B cell (primary cell): ENCODE measurements around the gene KISS1R. TPM values are rescaled to one million over a fixed set of nuclear protein-coding genes. Genes with fewer than 3 reads are reported as not detected.
A peak's percentile ranks its signal among the peaks of the same experiment; 100 is the strongest.

ENCODE experiments used
- ATAC-seq: fragments of 200-7000 bp; cut with Tn5 transposase; one replicate; pipeline ENCODE4 v1.10.0; 2021; ENCODE audit warnings: low read depth, mild to moderate bottlenecking, moderate number of reproducible peaks, moderate library complexity
- CTCF ChIA-PET: fragments of 350-600 bp; sonication (Branson Sonifier 250); formaldehyde crosslinking; loops from one replicate; lab custom pipeline; 2021; ENCODE audit warnings: antibody characterized with exemption, inconsistent platforms; lab: Charles Lee
- POLR2A ChIA-PET: fragments of 350-600 bp; sonication (Branson Sonifier 250); formaldehyde crosslinking; loops from one replicate; lab custom pipeline; 2021; ENCODE audit warnings: antibody characterized with exemption; lab: Charles Lee
- DNase-seq: peaks from one replicate; pipeline ENCODE4 v3.0.0; 2013
- H2AFZ ChIP-seq: 2 replicates; pipeline ENCODE4 v1.6.1; 2012; ENCODE audit warnings: mild to moderate bottlenecking, low read depth, low read length; ENCODE audit not compliant: insufficient read depth, poor library complexity, severe bottlenecking
- H3K27ac ChIP-seq, 2 donors: 1 replicate in 1 of 2; 2 replicates in 1 of 2; pipeline ENCODE4 v1.5.1; 2012 to 2013; ENCODE audit warnings: low read length in 2 of 2, mild to moderate bottlenecking in 2 of 2, moderate library complexity in 1 of 2
- H3K27me3 ChIP-seq, 4 experiments: fragments of 200-600 bp in 1 of 4; sonication (generic) in 1 of 4; replicated peaks in 1 of 4; 1 replicate in 2 of 4; 2 replicates in 2 of 4; pipeline versions ENCODE4 v1.6.1 to v1.7.0; 2013 to 2016; ENCODE audit warnings: low read length in 3 of 4, mild to moderate bottlenecking in 2 of 4, mixed read lengths in 1 of 4, moderate library complexity in 1 of 4; ENCODE audit not compliant: insufficient read depth in 4 of 4, control insufficient read depth in 3 of 4; ENCODE audit errors: control extremely low read depth in 1 of 4
- H3K36me3 ChIP-seq, 2 experiments: replicated peaks in 1 of 2; 1 replicate in 1 of 2; 2 replicates in 1 of 2; pipeline versions ENCODE4 v1.6.1 to v1.7.1; 2013; ENCODE audit warnings: low read length in 1 of 2; ENCODE audit not compliant: insufficient read depth in 2 of 2, control insufficient read depth in 1 of 2; ENCODE audit errors: control extremely low read depth in 1 of 2, extremely low read depth in 1 of 2
- H3K4me1 ChIP-seq, 2 donors: fragments of 200-600 bp in 1 of 2; sonication (generic) in 1 of 2; 1 replicate in 1 of 2; 2 replicates in 1 of 2; pipeline versions ENCODE4 v1.5.1 to v1.6.1; 2013 to 2017; ENCODE audit warnings: low read length in 2 of 2; ENCODE audit not compliant: control insufficient read depth in 2 of 2, insufficient read depth in 2 of 2
- H3K4me2 ChIP-seq: replicated peaks from 2 replicates; pipeline ENCODE3; 2012; ENCODE audit warnings: mild to moderate bottlenecking, low read depth, low read length; ENCODE audit not compliant: poor library complexity, severe bottlenecking
- H3K4me3 ChIP-seq, 5 experiments: fragments of 200-600 bp in 1 of 5; sonication (generic) in 1 of 5; 1 replicate in 3 of 5; 2 replicates in 2 of 5; pipeline versions ENCODE4 v1.5.1 to v1.7.0; 2011 to 2016; ENCODE audit warnings: low read length in 4 of 5, mild to moderate bottlenecking in 4 of 5, low read depth in 2 of 5, control low read depth in 1 of 5, moderate library complexity in 1 of 5; ENCODE audit not compliant: insufficient read depth in 1 of 5; ENCODE audit errors: control extremely low read depth in 1 of 5, extremely low read depth in 1 of 5
- H3K79me2 ChIP-seq: fragments of 200-600 bp; sonication (generic); one replicate; pipeline ENCODE4 v1.6.0; 2016; ENCODE audit warnings: low read length; ENCODE audit not compliant: control insufficient read depth, insufficient read depth
- H3K9ac ChIP-seq: fragments of 200-600 bp; sonication (generic); 2 replicates; pipeline ENCODE4 v1.6.1; 2017; ENCODE audit warnings: mild to moderate bottlenecking, low read length, moderate library complexity
- H3K9me3 ChIP-seq, 3 donors: one replicate each; pipeline versions ENCODE4 v1.6.1 to v1.7.1; 2013; ENCODE audit warnings: low read length in 2 of 3; ENCODE audit not compliant: control insufficient read depth in 2 of 3, insufficient read depth in 1 of 3; ENCODE audit errors: control extremely low read depth in 1 of 3
- H4K20me1 ChIP-seq: 2 replicates; pipeline ENCODE4 v1.6.0; 2012; ENCODE audit warnings: mild to moderate bottlenecking, low read length; ENCODE audit not compliant: insufficient read depth, control insufficient read depth, poor library complexity, severe bottlenecking
- H3K27ac Mint-ChIP-seq: one replicate; pipeline ENCODE4 v1.8.0; 2021; ENCODE audit warnings: mixed read lengths
- H3K27me3 Mint-ChIP-seq: one replicate; pipeline ENCODE4 v1.8.0; 2021; ENCODE audit warnings: mixed read lengths
- H3K4me1 Mint-ChIP-seq: one replicate; pipeline ENCODE4 v1.8.0; 2021; ENCODE audit warnings: mixed read lengths
- H3K4me3 Mint-ChIP-seq: one replicate; pipeline ENCODE4 v1.8.0; 2021; ENCODE audit warnings: mixed read lengths
- H3K9me3 Mint-ChIP-seq: one replicate; pipeline ENCODE4 v1.8.0; 2022; ENCODE audit warnings: mixed read lengths; ENCODE audit not compliant: insufficient read depth
- EZH2 ChIP-seq: IDR thresholded peaks from 2 replicates; pipeline ENCODE4 v1.6.1; 2012; ENCODE audit warnings: borderline replicate concordance, low read depth, mild to moderate bottlenecking, moderate library complexity, low read length; ENCODE audit not compliant: insufficient read depth, poor library complexity, severe bottlenecking
- WGBS: methylation state at CpG from one replicate; pipeline ENCODE4 v1.1.5; 2013; ENCODE audit warnings: missing lambda C conversion rate; ENCODE audit not compliant: insufficient coverage; 5-methylcytosine and 5-hydroxymethylcytosine counted together
- intact Hi-C: fragments of 100-400 bp; cut with micrococcal nuclease; formaldehyde crosslinking; loops from one replicate; pipeline ENCODE4 v1.10.0; 2022
- polyA plus RNA-seq: library from polyadenylated mRNA; depleted of rRNA; stranded (reverse); fragments of >200 nt; gene quantifications from 2 replicates; pipeline ENCODE4 v1.2.3, GENCODE V29; 2012
- total RNA-seq, 2 donors: library from RNA; stranded (reverse); fragments of 120-200 nt in 1 of 2; gene quantifications; 1 replicate in 1 of 2; 2 replicates in 1 of 2; pipeline versions ENCODE4 v1.2.3 to v1.2.4, GENCODE V29; 2013 to 2022
- TF ChIP-seq, protein P1 (sequence below): fragments of 200-600 bp; IDR thresholded peaks from one replicate; pipeline ENCODE4 v1.8.0; 2022; ENCODE audit warnings: antibody characterized with exemption, mild to moderate bottlenecking

KISS1R gene
- total and polyA plus RNA-seq, 2 donors (not counting 1 experiment from before 2014, with no cell fraction given), result 0.79 to 1.3 TPM

DNA sequence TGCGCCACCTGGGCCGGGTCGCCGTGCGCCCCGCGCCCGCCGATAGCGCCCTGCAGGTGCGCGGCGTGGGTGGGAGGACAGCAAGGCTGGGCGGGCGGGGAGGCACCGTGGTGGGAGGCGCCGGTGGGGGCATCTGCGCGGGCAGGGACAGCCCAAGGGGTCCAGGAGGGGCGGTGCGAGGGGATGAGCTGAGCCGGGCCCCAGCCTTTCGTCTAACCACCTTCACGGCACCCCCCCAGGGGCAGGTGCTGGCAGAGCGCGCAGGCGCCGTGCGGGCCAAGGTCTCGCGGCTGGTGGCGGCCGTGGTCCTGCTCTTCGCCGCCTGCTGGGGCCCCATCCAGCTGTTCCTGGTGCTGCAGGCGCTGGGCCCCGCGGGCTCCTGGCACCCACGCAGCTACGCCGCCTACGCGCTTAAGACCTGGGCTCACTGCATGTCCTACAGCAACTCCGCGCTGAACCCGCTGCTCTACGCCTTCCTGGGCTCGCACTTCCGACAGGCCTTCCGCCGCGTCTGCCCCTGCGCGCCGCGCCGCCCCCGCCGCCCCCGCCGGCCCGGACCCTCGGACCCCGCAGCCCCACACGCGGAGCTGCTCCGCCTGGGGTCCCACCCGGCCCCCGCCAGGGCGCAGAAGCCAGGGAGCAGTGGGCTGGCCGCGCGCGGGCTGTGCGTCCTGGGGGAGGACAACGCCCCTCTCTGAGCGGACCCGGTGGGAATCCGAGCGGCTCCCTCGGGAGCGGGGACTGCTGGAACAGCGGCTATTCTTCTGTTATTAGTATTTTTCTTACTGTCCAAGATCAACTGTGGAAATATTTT lies 3.1 kb downstream of the KISS1R start:
- peak overlapping the region; percentile 77 for H2AFZ ChIP-seq
- H3K4me3 ChIP-seq, result peak overlapping the region in 4 of 5 experiments; percentile 40 to 70 (median 54)
- H3K4me1 Mint-ChIP-seq, result peaks cover 35% of the 10 kb centered on the region
- peaks cover 0 to 4% (median 0%) of the 10 kb centered on the region in 3 donors for H3K9me3 ChIP-seq
- peak overlapping the region in 1 of 2 donors; percentile 41 for H3K27ac ChIP-seq
- ATAC-seq (peak; percentile 39), DNase-seq (peak; percentile 87)
- no peaks in the 10 kb centered on the region for H3K27me3 Mint-ChIP-seq
- TF ChIP-seq, protein P1, sequence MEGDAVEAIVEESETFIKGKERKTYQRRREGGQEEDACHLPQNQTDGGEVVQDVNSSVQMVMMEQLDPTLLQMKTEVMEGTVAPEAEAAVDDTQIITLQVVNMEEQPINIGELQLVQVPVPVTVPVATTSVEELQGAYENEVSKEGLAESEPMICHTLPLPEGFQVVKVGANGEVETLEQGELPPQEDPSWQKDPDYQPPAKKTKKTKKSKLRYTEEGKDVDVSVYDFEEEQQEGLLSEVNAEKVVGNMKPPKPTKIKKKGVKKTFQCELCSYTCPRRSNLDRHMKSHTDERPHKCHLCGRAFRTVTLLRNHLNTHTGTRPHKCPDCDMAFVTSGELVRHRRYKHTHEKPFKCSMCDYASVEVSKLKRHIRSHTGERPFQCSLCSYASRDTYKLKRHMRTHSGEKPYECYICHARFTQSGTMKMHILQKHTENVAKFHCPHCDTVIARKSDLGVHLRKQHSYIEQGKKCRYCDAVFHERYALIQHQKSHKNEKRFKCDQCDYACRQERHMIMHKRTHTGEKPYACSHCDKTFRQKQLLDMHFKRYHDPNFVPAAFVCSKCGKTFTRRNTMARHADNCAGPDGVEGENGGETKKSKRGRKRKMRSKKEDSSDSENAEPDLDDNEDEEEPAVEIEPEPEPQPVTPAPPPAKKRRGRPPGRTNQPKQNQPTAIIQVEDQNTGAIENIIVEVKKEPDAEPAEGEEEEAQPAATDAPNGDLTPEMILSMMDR, result no peak
- TF ChIP-seq EZH2, result no peak
- H3K4me1 ChIP-seq, result peaks cover 49 to 60% of the 10 kb centered on the region in 2 donors
- peak overlapping the region; percentile 85 for H3K4me3 Mint-ChIP-seq
- H3K27me3 ChIP-seq, result peaks cover 0 to 32% (median 4%) of the 10 kb centered on the region in 4 experiments
- WGBS, result under 1% methylated on average over 82 of the region's 84 CpGs
- H3K9me3 Mint-ChIP-seq, result no peaks in the 10 kb centered on the region
- H4K20me1 ChIP-seq, result peaks cover 4% of the 10 kb centered on the region
- CTCF ChIA-PET, result interaction anchor here (0.7 to 7.9 kb wide), 13 partner anchors 18 to 324 kb away, joined by 3 to 143 read pairs (median 3); partner anchors contain the start of genes CFD, GRIN3B, MED16 and RNU6-9
- H3K36me3 ChIP-seq, result no peaks in the 10 kb centered on the region
- H3K9ac ChIP-seq, result peak overlapping the region; percentile 57
- H3K4me2 ChIP-seq, result peak overlapping the region; percentile 93
- peak overlapping the region; percentile 38 for H3K27ac Mint-ChIP-seq
- POLR2A ChIA-PET, result interaction anchor here (0.5 to 3.6 kb wide), 6 partner anchors 11 to 64 kb away, joined by 3 to 22 read pairs (median 7); partner anchors contain the start of genes MED16, RNU6-9 and WDR18
- H3K79me2 ChIP-seq, result peaks cover 10% of the 10 kb centered on the region
- intact Hi-C loops, result loop anchor here (2.0 to 10.0 kb wide), 4 partner anchors 145 to 321 kb away; partner anchors contain the start of genes ARHGAP45, ATP5F1D and RNF126
